Measurements from ENCODE around the gene ABL2. TPM values are rescaled to one million over a fixed set of nuclear protein-coding genes. Genes with fewer than 3 reads are reported as not detected.
A peak's percentile ranks its signal among the peaks of the same experiment; 100 is the strongest.

ABL2 gene
- total RNA-seq, 4 donors from 2014 or later, result 3.3 to 12.0 (median 6.2) TPM

DNA sequence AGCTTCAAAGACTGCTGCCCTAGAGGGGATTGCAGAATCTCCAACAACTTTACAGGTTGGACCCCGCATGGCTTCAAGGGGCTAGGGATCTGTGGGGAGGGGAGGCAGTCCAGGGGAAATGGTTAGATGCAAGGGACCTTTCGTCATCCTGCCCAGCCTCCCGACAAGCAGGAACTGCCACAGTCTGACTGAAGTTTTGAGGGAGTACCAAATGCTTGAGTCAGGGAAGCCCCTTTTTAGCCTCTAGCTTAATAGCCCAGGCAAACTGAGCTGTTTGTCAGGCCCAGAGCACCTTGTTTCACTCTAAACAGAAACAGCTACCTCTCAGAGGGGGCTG lies 146.5 kb downstream of the ABL2 start:
- no peaks in the 10 kb centered on the region for H3K9me3 ChIP-seq
- TF ChIP-seq CTCF (IDR thresholded peaks at IDR 0.05) (no peak), POLR2A (IDR thresholded peaks at IDR 0.05) (no peak)
- intact Hi-C loops (cut with DNase I), result loop anchor here (5.0 kb wide), 1 partner anchor 284 kb away; the partner anchor contains the start of gene AXDND1
- H3K36me3 ChIP-seq, result peaks cover 0 to 31% (median 8%) of the 10 kb centered on the region in 3 donors
- peaks cover 3 to 53% (median 8%) of the 10 kb centered on the region in 3 donors for H3K4me1 ChIP-seq
- no peaks in the 10 kb centered on the region for H3K27me3 ChIP-seq
- no peak for DNase-seq
- WGBS, 2 donors, result 0 to 7% methylated on average over 2 of the region's 3 CpGs
- H3K4me3 ChIP-seq, result peak overlapping the region; percentile 79 to 94 (median 84)
- H3K27ac ChIP-seq, result peak overlapping the region; percentile 88 to 92 (median 88)

GRCh38 chr1:179082333-179082998 lies 147.0 kb downstream of the ABL2 start:
- H3K9me3 ChIP-seq, result no peaks in the 10 kb centered on the region
- H3K4me1 ChIP-seq, result peaks cover 3 to 48% (median 8%) of the 10 kb centered on the region in 3 donors
- no peak for TF ChIP-seq CTCF (IDR thresholded peaks at IDR 0.05)
- TF ChIP-seq POLR2A (IDR thresholded peaks at IDR 0.05), result no peak
- peak overlapping the region; percentile 88 to 92 (median 88) for H3K27ac ChIP-seq
- no peaks in the 10 kb centered on the region for H3K27me3 ChIP-seq
- DNase-seq, result no peak
- peak overlapping the region; percentile 79 to 94 (median 84) for H3K4me3 ChIP-seq
- peaks cover 0 to 26% (median 8%) of the 10 kb centered on the region in 3 donors for H3K36me3 ChIP-seq
- intact Hi-C loops (cut with DNase I), result loop anchor here (5.0 kb wide), 1 partner anchor 285 kb away; the partner anchor contains the start of gene AXDND1
- WGBS, 2 donors, result 0 to 1% methylated on average over 8 to 17 of the region's 52 CpGs

DNA sequence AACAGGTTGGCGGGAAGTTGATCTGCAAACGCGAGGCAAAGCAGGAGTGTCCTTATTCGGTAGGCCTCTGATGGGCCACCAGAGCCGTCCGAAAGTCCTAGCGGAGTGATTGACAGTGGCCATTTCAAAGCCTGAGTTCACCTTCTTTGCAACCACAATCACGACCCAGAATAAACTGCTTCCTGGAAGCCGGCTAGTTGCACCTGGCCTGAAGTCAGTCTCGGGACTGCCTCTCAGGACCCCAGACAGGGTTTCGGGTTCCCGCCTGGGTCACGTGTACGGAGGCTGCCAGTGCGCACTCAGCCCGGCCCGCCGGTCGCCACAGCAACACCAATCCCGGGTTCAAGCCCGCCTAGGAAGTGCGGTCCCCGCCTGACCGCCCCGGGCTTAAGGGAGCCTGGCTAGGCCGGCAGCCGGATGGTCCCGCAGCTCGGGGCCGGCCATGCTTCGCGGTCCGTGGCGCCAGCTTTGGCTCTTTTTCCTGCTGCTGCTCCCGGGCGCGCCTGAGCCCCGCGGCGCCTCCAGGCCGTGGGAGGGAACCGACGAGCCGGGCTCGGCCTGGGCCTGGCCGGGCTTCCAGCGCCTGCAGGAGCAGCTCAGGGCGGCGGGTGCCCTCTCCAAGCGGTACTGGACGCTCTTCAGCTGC lies 147.7 kb downstream of the ABL2 start, which contains the start of gene TOR3A:
TOR3A (plus strand) TSS at position 384 of the 646 bp plus-strand sequence; CDS start at position 443, 59 bp downstream.
- H3K4me1 ChIP-seq, result peaks cover 3 to 45% (median 8%) of the 10 kb centered on the region in 3 donors
- intact Hi-C loops (cut with DNase I), result loop anchor here (5.0 kb wide), 1 partner anchor 285 kb away; the partner anchor contains the start of gene AXDND1

DNA sequence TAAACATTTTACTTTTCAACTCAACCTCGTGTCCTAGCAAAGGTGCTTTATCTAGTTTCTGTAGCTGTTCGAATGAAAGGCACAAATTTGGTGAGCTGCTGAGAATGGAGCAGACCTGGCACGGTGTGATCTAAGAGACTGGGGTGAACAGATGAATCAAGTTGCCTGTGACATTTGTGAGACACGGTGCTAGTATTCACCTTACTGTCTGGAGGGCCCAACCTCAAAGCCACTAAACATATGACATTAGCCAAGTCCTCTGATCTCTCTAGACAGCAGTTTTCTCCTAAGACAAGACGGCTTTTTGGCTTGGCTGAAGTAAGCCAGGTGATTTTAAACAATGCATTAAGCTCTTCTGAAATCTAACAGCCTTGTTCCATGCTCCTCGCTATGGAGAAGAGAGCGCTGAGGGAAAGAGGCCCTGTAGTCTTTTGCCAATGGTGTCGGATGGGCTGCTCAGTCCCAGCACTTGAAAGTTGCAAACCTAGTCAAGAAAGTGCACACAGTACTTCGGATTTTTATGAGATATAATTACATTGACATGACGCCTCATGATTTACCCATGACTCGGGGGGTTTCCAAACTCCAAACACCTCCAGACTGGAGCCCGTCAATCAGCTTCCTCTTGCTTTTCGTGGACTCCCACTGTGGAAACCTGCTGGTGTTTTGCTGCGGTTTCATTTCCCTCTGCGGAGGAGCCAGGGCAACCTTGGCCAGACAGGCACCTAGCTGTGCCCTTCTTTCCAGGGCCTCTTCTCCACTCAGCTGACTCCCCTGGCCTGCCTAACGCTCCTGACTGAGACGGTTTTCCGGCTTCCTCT lies 148.4 kb downstream of the ABL2 start:
- peaks cover 0 to 12% (median 7%) of the 10 kb centered on the region in 3 donors for H3K36me3 ChIP-seq
- H3K9me3 ChIP-seq, result no peaks in the 10 kb centered on the region
- H3K4me3 ChIP-seq, result peak overlapping the region; percentile 79 to 94 (median 84)
- H3K27ac ChIP-seq, result peak overlapping the region; percentile 88 to 92 (median 88)
- no peaks in the 10 kb centered on the region for H3K27me3 ChIP-seq
- intact Hi-C loops (cut with DNase I), result loop anchor here (5.0 kb wide), 1 partner anchor 286 kb away; the partner anchor contains the start of gene AXDND1
- peaks cover 3 to 45% (median 8%) of the 10 kb centered on the region in 3 donors for H3K4me1 ChIP-seq
- DNase-seq, result no peak
- no peak for TF ChIP-seq POLR2A (IDR thresholded peaks at IDR 0.05)
- 23 to 36% methylated on average over 13 to 18 of the region's 18 CpGs for WGBS, 2 donors

More for the DNA sequence above, 147.7 kb downstream of the ABL2 start, which contains the start of gene TOR3A:
- peak; percentile 60 for DNase-seq
- Histone ChIP-seq H3K27me3 (no peaks in the 10 kb centered on the region), H3K36me3 (peaks cover 0 to 19% (median 8%) of the 10 kb centered on the region in 3 donors), H3K9me3 (no peaks in the 10 kb centered on the region), H3K4me3 (peak within 1 kb of the TSS; percentile 79 to 94 (median 84)), H3K27ac (peak within 1 kb of the TSS; percentile 88 to 92 (median 88))
- WGBS, 2 donors, result 0% methylated on average over 4 to 12 of the region's 51 CpGs
- TF ChIP-seq CTCF (IDR thresholded peaks at IDR 0.05) (no peak), POLR2A (IDR thresholded peaks at IDR 0.05) (peak in 2 of 4 donors; percentile 67 to 90)

- intact Hi-C loops (cut with DNase I), result no loop called here
- H3K4me3 ChIP-seq, result no peak overlapping the region
- no peak for DNase-seq
Observed at GRCh38 chr1:179079113-179079761, 150.2 kb downstream of the ABL2 start.

More at GRCh38 chr1:179079113-179079761, 150.2 kb downstream of the ABL2 start:
- TF ChIP-seq POLR2A (IDR thresholded peaks at IDR 0.05) (no peak), CTCF (IDR thresholded peaks at IDR 0.05) (peak; percentile 40 to 74 (median 63))
- no peaks in the 10 kb centered on the region for H3K9me3 ChIP-seq
- H3K36me3 ChIP-seq, result peaks cover 0 to 9% (median 0%) of the 10 kb centered on the region in 3 donors
- peaks cover 3 to 39% (median 8%) of the 10 kb centered on the region in 3 donors for H3K4me1 ChIP-seq
- H3K27me3 ChIP-seq, result no peaks in the 10 kb centered on the region
- 44 to 57% methylated on average over 15 to 16 of the region's 18 CpGs for WGBS, 2 donors
- H3K27ac ChIP-seq, result no peak overlapping the region
